SKM-1 (cell line): ENCODE results near the gene ACKR2.
A peak's percentile ranks its signal among the peaks of the same experiment; 100 is the strongest.
"Not testable (repeated sequence)": the region's sequence is repeated elsewhere in the genome, so short reads cannot be mapped to it uniquely, and the experiment has no call there.

Experiments
- DNase-seq: peaks from one replicate; lab custom pipeline; 2025; ENCODE audit not compliant: unreplicated experiment; lab: John Stamatoyannopoulos, UW

The ACKR2 gene

GRCh38 chr3:42801048-42801620 is 8.1 kb upstream of the ACKR2 start:
- no peak for DNase-seq

GRCh38 chr3:42801784-42802183 is 7.5 kb upstream of the ACKR2 start:
- no peak for DNase-seq

DNA sequence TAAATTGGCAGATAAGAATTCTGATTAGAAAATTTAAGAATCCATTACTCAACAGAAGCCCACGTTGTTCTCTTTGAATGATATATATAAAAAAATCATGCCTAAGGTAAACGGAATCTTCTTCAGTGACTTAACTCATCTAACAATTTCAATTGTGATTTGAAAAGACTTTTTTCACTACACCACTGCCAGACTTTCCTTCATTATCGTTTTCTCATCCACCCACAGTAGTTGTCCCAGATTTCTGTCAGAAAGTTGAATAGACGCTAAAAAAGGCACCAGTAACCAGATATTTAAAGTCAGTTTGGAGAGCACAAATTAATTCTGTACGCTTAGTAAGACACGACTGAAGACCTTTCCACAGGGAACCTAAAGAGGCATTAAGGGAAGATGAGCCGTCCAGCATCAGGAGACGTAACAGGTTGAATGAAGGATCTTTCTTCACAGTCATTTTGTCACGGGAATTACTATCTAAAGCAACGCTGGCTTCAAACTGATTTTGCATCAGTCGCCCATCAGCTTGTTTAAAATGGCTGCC is 6.3 kb upstream of the ACKR2 start:
- no peak for DNase-seq

- DNase-seq, result peak; percentile 27
Observed at GRCh38 chr3:42803414-42804105, 5.7 kb upstream of the ACKR2 start.

GRCh38 chr3:42804106-42804830 is 5.0 kb upstream of the ACKR2 start, which contains the start of gene HIGD1A:
Gene HIGD1A (minus strand): TSS chr3:42804490. CDS start chr3:42794253, 10,237 bp downstream.
- DNase-seq, result peak; percentile 79

DNA sequence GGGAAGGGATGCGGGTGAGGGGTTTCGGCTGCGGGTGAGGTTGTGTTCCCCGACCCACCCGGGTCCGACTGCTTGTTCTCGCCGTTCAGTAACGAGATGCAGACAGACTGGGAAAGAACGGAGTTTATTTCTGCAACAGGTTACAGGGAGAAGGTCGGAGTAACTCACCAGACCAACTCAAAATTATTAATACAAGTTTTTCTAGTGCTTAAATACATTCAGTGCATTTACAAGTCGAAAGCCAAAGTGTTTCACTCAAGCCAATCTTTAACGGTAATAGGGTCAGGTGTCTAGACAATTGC is 4.5 kb upstream of the ACKR2 start:
- DNase-seq, result no peak

DNA sequence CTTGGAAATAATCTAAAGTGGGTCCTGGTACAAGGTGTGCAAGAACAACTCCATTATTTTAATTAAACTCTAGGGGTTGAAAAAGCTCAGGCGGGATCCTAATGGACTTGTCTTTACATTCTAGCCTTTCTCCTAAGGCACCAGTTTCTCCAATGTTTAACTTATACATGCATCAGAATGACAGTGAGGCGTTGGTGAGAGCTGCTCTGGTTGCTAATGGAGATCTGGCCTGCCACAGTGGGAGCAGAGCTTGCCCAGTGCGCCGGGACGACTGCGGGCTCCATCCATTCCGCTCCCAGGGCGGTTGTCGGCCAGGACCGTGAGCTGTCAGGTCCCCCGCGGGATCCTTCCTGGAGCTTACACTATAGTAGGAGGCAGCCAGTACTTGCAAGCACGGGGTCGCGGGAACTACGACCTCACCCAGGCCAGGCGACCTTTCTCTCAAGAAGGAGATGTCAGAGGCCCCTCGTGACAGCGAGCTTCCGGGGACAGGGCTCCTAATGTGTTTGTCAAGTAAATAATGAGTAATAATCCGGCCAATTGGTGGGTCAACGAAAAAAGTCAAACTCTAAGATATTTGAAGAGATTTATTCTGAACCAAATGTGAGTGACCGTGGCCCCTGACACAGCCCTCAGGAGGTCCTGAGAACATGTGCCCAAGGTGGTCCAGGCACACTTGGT is 4.0 kb upstream of the ACKR2 start:
- no peak for DNase-seq

DNA sequence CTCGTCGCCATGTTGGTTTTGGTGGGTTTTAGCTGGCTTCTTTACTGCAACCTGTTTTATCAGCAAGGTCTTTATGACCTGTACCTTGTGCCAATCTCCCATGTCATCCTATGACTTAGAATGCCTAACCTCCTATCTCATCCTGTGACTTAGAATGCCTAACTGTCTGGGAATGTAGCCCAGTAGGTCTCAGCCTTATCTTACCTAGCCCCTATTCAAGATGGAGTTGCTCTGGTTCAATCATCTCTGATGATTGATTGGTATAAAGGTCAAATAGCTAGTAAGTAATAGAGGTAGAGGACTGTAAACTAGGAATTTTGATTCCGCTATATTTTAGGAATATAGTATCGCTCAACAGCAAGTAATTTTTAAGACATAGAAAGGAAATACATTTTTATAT is 1.3 kb upstream of the ACKR2 start:
- no peak for DNase-seq

DNA sequence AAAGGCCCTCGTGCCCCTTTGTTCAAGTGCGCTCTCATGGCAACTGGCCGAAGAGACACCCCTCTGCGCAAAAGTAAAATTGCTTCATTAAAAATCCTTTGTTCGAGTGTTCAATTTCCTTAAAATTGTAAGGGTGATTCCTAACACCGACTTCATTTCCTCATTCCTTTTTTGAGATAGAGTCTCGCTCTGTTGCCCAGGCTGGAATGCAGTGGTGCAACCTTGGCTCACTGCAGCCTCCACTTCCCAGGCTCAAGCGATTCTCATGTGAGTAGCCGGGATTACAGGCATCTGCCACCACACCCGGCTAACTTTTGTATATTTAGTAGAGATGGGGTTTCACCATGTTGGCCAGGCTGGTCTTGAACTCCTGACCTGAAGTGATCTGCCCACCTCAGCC is 1.5 kb downstream of the ACKR2 start:
- DNase-seq, result not testable (repeated sequence)

GRCh38 chr3:42811118-42811883 is 2.1 kb downstream of the ACKR2 start:
- peak; percentile 21 for DNase-seq

DNA sequence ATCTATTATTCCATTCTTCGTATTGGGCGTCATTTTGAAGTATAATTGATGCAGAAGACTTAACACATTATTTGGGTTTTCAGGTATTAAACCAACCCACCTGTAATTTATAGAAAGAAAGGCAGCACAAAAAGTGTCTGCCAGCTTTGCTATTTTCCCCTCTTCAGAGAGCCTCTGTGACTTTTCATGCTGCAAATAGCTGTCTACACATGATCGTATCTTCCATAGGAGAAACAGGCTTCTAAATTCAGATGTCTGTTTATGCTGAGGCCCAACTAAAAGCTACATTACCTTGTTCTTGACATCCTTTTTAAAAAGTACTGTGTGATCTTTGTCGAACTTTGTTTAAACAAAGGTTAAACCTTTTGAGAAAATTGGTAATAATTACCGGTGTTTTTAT is 5.0 kb downstream of the ACKR2 start:
- no peak for DNase-seq

GRCh38 chr3:42814914-42815507 is 5.8 kb downstream of the ACKR2 start:
- DNase-seq, result no peak

DNA sequence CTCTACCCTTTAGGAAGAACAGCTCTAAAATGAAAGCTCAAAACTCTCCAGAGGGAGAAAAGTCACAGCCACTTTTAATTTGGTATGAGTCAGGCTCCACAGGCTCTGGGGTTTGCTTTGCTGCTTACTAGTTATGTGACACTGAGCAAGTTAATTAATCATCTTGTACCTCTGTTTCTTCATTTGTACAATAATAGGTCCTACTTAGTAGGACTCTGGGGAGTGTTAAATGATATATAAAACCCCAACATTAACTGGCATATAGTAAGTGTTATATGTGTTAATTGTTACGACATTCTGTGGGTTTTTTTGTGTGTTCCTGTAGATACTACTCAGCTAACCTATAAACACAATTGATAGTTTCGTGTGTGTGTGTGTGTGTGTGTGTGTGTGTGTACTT is 6.6 kb downstream of the ACKR2 start:
- DNase-seq, result no peak

- no peak for DNase-seq
Observed at GRCh38 chr3:42819351-42819965, 10.2 kb downstream of the ACKR2 start.

DNA sequence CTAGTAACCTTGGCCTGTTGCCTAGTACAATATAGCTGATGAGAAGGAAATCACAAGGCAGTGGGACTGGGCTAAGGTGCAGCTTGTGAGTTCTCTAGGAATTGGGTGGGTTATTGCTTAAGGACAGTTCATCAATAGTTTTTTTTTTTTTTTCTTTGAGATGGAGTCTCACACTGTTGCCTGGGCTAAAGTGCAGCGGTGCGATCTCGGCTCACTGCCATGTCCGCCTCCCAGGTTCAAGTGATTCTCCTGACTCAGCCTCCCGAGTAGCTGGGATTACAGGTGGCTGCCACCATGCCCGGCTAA is 11.5 kb downstream of the ACKR2 start:
- no peak for DNase-seq

GRCh38 chr3:42822828-42823227 is 13.6 kb downstream of the ACKR2 start:
- DNase-seq, result no peak

DNA sequence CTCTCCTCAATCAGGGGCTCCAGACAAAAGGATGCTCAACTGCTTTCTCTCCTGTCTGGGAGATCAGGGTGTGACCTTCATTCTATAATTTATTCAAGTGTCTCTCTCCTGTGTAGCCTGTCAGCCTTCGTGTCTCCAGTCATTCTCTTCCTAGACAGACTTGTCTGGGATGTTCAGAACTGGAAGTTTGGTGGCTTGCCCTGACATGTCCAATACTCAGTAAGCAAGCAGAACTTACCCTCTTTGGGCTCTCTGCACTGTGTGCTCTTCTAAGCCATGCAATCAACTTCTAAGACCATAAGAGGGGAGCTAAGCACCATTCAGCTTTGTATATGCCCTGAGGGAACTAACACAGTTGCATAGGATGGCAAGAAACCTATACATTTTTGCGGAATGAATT is 14.1 kb downstream of the ACKR2 start:
- DNase-seq, result no peak

- no peak for DNase-seq
Observed at GRCh38 chr3:42826141-42826540, 16.9 kb downstream of the ACKR2 start.

DNA sequence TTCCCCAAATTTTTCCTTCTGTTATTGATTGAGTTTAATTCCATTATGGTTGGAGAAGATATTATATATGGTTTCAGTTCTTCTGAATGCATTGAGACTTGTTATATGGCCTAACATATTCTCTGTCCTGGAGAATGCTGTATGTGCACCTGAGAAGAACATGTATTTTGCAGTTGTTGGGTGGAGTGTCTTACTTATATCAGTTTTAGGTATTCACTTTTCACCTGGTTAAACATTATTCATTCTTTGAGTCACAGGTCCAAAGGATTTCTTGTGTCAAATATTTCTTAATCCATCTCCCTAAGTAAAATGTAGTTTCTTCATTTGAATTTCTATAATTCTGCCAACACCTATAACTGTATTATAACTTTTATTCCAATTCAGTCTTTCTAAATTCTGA is 17.8 kb downstream of the ACKR2 start:
- no peak for DNase-seq

DNA sequence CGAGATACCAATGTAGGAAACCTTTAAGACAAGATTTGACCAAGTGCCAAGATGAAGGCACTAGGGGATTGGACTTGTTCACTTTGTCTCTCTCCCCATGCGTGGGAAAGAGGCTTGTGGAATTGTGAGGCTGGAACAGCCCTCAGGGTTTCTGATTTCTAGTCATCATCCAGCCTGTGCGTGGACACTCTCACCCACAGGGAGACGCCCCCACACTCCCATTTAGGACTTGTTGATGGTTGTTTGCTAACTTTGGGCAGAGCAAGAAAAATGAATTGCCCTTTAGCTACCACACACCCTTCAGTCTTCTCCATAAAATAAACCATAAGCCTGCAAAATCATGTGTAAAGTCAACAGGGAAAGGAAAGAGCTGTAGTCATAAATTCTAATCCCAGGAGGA is 18.4 kb downstream of the ACKR2 start:
- DNase-seq, result no peak
